HG03439 (cell line): Measurements from ENCODE around the gene POLR1F.
"Not testable (repeated sequence)": the region's sequence is repeated elsewhere in the genome, so short reads cannot be mapped to it uniquely, and the experiment has no call there.

Experiments
- ATAC-seq: cut with Tn5 transposase; IDR thresholded peaks from one replicate; pipeline ENCODE4 v1.9.1; 2021; ENCODE audit warnings: mild to moderate bottlenecking, moderate library complexity; ENCODE audit not compliant: unreplicated experiment

The POLR1F gene

GRCh38 chr7:19708397-19709248, at the start of gene POLR1F:
Gene POLR1F, minus strand, starts transcription at chr7:19709037. Its CDS starts 21 bp downstream, at chr7:19709016.
- peak; percentile 98 for ATAC-seq

GRCh38 chr7:19754521-19755116, 45.8 kb upstream of the POLR1F start:
- ATAC-seq, result no peak

GRCh38 chr7:19752020-19752419, 43.2 kb upstream of the POLR1F start:
- no peak for ATAC-seq

- ATAC-seq, result no peak
Observed at GRCh38 chr7:19749658-19750057, 40.8 kb upstream of the POLR1F start.

- ATAC-seq, result no peak
Observed at GRCh38 chr7:19747740-19748339, 39.0 kb upstream of the POLR1F start.

GRCh38 chr7:19744075-19744474, 35.2 kb upstream of the POLR1F start:
- no peak for ATAC-seq

- no peak for ATAC-seq
Observed at GRCh38 chr7:19728716-19729115, 19.9 kb upstream of the POLR1F start.

GRCh38 chr7:19725770-19726169, 16.9 kb upstream of the POLR1F start:
- ATAC-seq, result no peak

- no peak for ATAC-seq
Observed at GRCh38 chr7:19715499-19715898, 6.7 kb upstream of the POLR1F start.

- no peak for ATAC-seq
Observed at GRCh38 chr7:19713676-19714075, 4.8 kb upstream of the POLR1F start.

- peak; percentile 1 for ATAC-seq
Observed at GRCh38 chr7:19709249-19709578, 377 bp upstream of the POLR1F start.

- no peak for ATAC-seq
Observed at GRCh38 chr7:19707240-19707639, 1.6 kb downstream of the POLR1F start.

GRCh38 chr7:19705663-19706062, 3.2 kb downstream of the POLR1F start:
- ATAC-seq, result no peak

- ATAC-seq, result no peak
Observed at GRCh38 chr7:19701471-19701870, 7.4 kb downstream of the POLR1F start.

GRCh38 chr7:19700936-19701335, 7.9 kb downstream of the POLR1F start:
- no peak for ATAC-seq

- ATAC-seq, result no peak
Observed at GRCh38 chr7:19698331-19698730, 10.5 kb downstream of the POLR1F start.

- no peak for ATAC-seq
Observed at GRCh38 chr7:19696926-19697325, 11.9 kb downstream of the POLR1F start.

GRCh38 chr7:19692111-19692828, 16.6 kb downstream of the POLR1F start:
- no peak for ATAC-seq

GRCh38 chr7:19690736-19691135, 18.1 kb downstream of the POLR1F start:
- ATAC-seq, result no peak

GRCh38 chr7:19689130-19689529, 19.7 kb downstream of the POLR1F start:
- ATAC-seq, result not testable (repeated sequence)

GRCh38 chr7:19681596-19681995, 27.2 kb downstream of the POLR1F start:
- no peak for ATAC-seq
